ENCODE data around the gene RNF114.
"Not testable (repeated sequence)": the region's sequence is repeated elsewhere in the genome, so short reads cannot be mapped to it uniquely, and the experiment has no call there.

RNF114 gene

DNA sequence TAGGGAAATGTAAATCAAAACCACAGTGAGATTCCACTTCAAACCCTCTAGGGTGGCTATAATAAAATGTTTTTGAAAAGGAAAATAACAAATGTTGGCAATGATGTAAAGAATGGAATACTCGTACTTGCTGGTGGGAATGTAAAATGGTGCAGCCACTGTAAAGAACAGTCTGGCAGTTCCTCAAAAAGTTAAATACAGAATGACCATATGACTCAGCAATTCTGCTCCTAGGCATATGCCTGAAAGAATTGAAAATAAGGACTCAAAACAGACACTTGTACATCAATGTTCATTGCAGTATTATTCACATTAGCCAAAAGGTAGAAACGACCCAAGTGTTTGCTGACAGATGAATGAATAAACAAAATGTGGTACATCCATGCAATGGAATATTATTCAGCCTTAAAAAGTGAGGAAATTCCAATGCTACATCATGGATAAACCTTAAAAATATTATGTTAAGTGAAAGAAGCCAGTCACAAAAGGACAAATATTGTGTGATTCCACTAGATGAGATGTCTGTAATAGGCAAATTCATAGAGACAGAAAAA, 10.2 kb upstream of the RNF114 start:
- DNase-seq (ENCODE audit: low read depth in 4 of 4, low spot score in 1 of 4), result no peak

DNA sequence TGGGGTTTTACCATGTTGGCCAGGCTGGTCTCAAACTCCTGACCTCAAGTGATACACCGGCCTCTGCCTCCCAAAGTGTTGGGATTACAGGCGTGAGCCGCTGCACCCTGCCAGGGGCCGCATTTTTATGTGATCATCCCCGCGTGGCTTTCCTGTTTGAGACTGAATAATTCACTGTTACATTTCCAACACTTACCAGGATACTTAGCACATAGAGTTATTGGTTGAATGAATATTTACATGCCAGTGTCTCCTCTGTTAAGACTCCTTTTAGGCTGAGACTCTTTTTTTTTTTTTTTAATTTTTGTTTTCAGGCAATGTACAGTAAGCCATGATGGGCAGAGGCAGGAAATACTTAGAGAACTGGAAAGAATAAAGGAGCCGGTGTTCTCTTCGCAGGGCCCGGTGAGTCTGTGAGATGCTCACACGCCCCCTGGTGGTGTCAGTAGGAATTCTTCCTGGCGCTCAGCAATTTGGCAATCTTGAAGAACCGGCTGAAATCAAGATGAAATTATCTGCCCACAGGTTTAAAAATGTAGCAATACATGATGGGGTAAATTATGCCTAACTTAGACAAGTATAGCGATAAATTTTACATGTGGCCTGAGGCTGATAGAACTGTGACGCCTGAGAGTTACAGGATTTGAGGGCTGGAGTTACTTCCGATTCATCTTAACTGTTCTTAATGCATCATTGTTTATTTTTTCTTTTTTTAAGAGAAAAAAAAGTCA, 7.6 kb upstream of the RNF114 start:
- peak; percentile 63 to 75 (median 70) for DNase-seq (ENCODE audit: low read depth in 4 of 4, low spot score in 1 of 4)

DNA sequence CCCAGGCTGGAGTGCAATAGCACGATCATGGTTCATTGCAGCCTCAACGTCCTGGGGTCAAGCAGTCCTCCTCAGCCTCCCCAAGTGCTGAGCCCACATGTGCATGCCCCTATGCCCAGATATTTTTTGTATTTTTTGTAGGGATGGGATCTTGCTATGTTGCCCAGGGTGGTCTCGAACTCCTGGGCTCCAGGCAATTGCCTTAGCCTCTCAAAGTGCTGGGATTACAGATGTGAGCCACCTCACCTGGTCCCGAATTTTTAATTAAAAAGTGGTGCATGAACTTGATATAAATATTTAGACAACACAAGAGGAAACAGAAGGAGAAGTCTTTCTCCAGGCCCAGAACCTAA, 7.1 kb upstream of the RNF114 start:
- no peak for DNase-seq (ENCODE audit: low read depth in 4 of 4, low spot score in 1 of 4)

DNA sequence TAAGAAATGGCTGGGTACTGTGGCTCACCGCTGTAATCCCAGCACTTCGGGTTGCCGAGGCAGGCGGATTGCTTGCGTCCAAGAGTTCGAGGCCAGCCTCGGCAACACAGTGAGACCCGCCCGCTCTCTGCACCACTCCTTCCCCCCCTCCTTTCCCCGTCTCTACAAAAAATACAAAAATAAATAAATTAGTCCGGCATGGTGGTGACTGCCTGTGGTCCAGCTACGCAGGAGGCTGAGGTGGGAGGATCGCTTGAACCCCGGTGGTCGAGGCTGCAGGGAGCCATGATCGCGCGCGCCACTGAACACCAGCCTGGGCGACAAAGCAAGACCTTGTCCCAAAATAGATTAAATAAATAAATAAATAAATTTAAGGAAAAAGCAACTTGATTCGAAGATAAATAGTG, 448 bp upstream of the RNF114 start:
- DNase-seq (ENCODE audit: low read depth in 4 of 4, low spot score in 1 of 4), result no peak

DNA sequence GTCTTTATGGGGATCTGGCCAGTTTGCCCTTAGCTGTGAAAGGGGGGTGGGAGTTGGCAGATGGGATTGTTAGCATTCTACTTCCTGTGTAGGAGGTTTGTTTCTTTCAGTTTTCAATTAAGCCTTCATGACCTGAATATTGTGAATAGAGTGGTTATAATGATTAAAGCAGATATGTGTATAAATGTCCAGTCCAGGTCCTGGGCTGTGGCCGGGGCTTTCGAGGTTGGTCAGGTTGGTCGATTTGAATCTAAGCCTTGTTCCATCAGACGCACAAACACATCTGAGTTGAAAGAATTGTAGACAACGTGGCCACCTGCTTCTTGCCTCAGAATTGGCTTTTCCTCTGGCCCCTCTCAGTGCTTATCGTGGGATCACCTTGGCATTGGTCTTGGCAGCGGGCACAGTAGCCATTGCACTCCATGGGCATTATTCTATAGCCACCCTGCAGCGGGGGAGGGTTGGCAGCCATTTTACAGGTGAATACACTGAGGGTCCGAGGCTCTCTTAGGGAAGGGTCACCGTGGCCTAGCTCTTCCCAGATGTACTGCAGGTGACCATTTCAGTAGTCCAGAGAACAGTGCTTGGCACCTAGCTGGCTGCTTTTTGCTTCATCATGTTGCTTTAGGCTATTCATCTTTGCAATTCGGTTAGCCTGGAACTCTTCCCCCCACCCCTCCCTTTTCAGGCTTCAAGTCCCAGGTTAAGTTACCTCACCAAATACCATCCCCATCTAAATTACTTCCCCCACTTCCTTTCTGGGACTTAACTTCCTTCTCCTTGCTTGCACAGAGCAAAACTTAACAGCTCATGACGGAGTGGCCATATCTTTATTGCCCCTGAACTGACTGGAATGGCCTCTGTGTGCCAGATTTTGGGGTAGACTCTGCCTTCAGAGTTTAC, 1.1 kb downstream of the RNF114 start:
- DNase-seq (ENCODE audit: low read depth in 4 of 4, low spot score in 1 of 4), result no peak

DNA sequence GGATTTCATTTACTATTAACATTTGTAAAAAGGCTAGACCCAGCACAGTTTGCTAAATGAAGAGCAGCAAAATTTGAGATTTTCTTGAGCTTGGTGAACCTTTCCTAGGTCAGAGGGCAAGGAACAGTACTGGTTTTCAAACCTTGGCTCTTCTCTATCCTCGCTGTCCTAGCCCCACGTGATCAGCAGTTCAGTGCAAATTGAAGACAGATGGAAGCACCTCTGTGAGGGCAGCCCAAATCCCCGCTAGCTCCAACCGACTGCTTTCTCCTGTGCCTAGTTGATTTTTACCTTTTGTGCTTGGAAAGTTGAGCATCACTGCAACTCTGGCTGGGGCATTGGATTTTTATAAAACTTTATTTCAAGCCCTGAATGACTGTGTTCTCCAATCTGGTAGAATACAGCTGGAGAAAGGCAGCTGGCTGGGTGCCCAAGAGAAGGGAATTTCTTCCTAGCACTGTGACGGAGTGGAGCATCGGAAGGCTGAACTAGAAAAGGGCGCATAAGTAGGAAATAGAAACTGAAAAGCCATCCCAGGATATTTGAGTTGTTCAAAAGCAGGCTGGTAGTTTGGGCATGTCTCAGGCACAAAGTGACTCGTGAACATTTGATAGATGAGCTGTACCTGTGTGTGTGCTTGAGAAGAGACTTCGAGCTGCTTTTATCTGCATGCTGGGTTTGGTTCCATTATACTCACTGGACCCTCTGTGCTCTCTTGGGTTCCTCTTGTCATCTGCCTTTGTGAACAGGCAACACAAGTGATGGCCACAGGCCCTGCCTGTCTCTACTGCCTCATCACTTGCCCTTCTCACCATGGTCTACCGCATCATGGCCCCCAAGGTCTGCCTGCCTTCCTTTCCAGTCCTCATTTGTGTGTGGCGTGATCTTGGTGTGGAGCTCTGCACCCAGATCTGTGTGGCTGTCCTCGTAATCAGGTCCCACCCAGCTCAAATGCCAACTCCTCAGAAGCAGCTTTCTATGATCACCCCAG, 2.3 kb downstream of the RNF114 start:
- DNase-seq (ENCODE audit: low read depth in 4 of 4, low spot score in 1 of 4), result no peak

DNA sequence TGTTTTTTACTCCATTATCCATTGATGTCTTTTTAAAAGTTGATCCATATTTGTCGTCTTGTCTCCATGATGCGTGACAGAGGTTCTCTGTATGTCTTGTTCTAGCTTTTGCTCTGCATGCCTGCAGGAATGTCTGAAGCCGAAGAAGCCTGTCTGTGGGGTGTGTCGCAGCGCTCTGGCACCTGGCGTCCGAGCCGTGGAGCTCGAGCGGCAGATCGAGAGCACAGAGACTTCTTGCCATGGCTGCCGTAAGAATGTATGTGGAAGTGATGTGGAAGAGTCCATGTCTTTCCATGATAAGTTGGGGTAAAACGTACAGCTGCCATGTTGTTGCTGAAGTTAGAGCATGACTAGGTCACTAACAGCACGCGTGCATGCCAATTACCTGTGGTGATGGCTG, 5.3 kb downstream of the RNF114 start:
- no peak for DNase-seq (ENCODE audit: low read depth in 4 of 4, low spot score in 1 of 4)

DNA sequence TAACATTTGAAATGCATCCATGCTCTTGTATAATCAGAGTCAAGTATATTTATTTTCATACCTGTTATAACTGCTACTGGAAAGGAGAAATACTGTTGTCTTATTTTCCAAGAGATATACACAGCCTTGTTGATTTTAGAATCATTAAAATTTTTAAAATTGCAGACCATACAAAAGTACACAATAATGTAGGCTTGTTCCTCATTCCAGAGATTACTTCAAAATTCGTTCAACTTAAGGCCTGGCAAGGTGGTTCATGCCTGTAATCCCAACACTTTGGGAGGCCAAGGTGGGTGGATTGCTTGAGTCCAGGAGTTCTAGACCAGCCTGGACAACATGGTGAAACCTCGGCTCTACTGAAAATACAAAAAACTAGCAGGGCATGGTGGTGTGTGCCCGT, 6.1 kb downstream of the RNF114 start:
- no peak for DNase-seq (ENCODE audit: low read depth in 4 of 4, low spot score in 1 of 4)

DNA sequence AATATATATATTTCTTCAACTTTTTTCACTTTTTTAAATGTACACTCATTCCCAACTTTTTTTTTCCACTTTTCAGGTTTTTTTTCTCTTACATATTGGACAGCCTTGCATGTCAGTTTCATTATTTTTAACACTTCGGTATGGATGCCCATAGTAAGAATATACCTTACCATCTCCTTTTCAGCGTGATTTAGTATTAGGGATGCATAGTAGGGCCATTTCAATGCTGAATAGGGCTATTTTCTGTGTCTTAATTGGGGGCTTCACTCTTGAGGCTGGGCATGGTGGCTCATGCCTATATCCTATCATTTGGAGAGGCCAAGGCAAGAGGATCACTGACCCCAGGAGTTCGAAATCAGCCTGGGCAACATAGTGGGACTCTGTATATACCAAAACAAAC, 6.7 kb downstream of the RNF114 start:
- DNase-seq (ENCODE audit: low read depth in 4 of 4, low spot score in 1 of 4), result no peak

DNA sequence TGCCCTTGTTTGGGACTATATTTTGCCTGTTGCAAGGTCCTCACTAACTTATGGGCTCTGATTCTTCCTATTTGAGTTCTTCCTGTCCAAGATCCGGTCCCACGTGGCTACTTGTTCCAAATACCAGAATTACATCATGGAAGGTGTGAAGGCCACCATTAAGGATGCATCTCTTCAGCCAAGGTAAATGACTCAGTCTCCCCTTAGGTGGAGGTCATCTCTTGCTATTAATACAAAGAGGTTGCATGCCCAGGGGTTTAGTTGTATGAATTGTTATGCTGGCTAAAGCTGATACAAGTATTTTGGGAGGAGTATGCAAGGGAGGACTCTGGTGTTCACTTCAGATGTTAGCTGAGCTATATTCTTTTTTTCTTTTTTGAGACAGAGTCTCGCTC, 9.1 kb downstream of the RNF114 start:
- no peak for DNase-seq (ENCODE audit: low read depth in 4 of 4, low spot score in 1 of 4)

DNA sequence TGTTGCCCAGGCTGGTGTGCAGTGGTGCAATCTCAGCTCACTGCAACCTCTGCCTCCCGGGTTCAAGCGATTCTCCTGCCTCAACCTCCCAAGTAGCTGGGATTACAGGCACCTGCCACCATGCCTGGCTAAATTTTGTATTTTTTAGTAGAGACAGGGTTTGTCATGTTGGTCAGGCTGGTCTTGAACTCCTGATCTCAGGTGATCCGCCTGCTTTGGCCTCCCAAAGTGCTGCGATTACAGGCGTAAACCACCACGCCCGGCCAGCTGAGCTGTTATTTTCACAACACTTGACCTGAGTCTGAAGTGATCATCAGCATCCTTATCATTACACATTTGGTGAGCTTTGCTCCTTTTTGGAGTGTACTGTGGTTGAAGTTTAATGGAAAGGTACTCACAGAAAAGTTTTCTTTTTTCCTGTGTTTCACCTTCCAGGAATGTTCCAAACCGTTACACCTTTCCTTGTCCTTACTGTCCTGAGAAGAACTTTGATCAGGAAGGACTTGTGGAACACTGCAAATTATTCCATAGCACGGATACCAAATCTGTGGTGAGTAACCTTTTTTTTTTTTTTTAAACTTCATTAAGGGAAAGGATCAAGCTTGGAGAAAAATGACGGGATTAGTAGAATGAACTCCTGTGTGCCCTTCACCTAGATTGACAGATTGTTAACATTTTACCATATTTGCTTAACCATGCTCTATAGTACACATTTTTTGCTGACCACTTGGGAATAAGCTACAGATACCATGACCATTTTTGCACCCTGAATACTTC, 9.7 kb downstream of the RNF114 start:
- DNase-seq (ENCODE audit: low read depth in 4 of 4, low spot score in 1 of 4), result no peak

DNA sequence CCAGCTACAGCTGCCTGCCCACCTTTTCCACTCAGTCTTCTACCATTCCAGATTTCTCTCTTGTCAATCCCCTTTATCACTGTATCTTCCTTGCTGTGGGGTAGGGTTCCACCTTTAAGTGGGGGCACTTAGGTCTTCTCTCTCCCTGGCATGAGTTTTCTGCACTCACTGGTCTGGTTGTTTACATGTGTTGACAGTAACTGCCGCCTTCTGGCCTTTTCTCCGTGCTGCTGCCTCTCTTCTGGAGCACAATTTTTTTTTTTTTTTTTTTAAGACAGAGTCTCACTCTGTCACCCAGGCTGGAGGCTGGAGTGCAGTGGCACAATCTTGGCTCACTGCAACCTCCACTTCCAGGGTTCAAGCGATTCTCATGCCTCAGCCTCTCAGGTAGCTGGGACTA, 12.0 kb downstream of the RNF114 start:
- no peak for DNase-seq (ENCODE audit: low read depth in 4 of 4, low spot score in 1 of 4)

DNA sequence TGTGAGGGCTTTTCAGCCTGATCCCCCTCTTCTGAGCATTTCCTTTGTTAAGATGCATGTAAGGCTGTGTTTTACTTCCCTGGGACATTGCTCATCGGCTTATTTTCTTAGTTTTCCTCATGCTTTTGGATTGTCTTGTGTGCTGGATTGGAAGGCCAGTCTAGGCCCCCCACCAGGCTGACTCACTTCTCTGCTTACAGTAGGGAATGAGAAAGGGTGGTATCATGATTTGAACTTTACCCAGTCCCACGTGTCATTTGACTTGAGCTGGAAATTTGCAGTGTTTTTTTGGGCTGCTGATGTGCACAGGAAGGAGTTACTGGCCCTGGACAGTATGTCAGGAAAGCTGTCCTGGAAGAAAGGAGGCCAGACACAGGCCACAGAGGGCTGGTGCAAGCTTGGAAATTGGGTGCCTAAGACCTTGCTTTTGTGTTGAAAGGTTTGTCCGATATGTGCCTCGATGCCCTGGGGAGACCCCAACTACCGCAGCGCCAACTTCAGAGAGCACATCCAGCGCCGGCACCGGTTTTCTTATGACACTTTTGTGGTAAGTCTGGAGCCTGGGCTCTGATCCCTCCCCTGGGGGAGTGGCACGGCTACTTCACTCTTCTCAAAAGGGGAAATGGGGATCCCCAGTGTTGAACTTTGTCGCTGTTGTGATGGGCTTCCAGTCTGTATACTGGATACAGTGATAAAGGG, 12.8 kb downstream of the RNF114 start:
- DNase-seq (ENCODE audit: low read depth in 4 of 4, low spot score in 1 of 4), result no peak

DNA sequence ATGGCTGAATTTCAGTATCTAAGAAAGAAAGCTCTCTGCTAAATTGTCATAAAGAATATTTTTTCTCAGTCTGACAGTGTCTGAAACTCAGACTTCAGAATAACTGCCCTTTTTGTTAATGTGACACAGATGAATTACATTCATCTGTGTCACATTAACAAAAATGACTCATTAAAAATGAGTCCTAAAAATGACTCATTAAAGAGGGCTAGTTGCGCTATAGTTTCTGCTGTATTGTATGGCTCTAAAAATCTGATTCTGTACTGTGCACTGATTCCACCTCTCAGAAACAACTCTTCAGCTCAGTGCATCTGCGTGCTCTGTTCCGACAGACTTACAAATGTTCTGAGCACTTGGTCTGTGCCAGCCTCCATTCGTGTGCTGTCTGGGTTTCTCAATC, 15.0 kb downstream of the RNF114 start:
- no peak for DNase-seq (ENCODE audit: low read depth in 4 of 4, low spot score in 1 of 4)

DNA sequence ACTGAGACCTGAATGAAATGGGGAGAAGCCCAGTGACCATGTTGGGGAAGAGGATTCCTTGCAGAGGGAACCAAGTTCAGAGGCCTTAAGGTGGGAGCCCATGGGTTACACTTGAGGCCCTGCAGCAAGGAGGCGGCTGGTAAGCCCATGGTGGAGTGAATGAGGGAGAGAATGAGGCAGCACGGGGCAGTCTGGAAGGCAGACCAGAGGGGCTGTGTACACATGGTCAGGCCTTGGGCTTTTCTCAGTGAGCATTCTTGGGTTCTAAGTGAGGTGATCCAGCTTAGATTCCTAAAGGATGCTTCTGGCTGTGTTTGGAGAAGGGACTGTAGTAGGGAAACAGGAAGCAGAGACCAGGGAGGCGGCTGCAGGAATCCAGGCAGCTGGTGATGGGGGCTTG, 19.0 kb downstream of the RNF114 start:
- DNase-seq (ENCODE audit: low read depth in 4 of 4, low spot score in 1 of 4), result no peak

DNA sequence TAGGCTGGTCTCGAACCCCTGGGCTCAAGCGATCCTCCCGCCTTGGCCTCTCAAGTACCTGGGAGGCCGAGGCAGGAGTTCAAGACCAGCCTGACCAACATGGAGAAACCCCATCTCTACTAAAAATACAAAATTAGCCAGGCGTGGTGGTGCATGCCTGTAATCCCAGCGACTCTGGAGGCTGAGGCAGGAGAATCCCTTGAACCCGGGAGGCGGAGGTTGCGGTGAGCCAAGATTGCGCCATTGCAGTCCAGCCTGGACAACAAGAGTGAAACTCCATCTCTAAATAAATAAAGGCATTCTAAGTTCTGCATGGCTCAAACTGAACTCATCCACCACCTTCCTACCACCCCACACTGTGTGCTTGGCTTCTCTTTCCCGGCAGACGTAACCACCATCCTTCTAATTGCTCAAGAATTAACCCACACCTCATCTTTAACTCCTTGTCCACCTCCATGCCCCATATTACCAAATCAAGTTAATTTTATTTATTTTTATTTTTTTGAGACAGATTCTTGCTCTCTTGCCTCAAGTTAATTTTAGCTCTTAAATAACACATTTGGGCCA, 19.7 kb downstream of the RNF114 start:
- not testable (repeated sequence) for DNase-seq (ENCODE audit: low read depth in 4 of 4, low spot score in 1 of 4)

DNA sequence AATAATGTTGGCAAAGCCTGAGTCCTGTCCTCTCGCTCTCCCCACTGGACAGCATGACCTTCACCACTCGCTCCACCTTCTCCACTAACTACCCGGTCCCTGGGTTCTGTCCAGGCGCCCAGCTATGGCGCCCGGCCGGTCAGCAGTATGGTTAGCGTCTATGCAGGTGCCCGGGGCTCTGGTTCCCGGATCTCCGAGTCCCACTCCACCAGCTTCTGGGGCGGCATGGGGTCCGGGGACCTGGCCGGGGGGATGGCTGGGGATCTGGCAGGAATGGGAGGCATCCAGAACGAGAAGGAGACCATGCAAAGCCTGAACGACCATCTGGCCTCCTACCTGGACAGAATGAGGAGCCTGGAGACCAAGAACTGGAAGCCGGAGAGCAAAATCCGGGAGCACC, 20.5 kb downstream of the RNF114 start:
- no peak for DNase-seq (ENCODE audit: low read depth in 4 of 4, low spot score in 1 of 4)

DNA sequence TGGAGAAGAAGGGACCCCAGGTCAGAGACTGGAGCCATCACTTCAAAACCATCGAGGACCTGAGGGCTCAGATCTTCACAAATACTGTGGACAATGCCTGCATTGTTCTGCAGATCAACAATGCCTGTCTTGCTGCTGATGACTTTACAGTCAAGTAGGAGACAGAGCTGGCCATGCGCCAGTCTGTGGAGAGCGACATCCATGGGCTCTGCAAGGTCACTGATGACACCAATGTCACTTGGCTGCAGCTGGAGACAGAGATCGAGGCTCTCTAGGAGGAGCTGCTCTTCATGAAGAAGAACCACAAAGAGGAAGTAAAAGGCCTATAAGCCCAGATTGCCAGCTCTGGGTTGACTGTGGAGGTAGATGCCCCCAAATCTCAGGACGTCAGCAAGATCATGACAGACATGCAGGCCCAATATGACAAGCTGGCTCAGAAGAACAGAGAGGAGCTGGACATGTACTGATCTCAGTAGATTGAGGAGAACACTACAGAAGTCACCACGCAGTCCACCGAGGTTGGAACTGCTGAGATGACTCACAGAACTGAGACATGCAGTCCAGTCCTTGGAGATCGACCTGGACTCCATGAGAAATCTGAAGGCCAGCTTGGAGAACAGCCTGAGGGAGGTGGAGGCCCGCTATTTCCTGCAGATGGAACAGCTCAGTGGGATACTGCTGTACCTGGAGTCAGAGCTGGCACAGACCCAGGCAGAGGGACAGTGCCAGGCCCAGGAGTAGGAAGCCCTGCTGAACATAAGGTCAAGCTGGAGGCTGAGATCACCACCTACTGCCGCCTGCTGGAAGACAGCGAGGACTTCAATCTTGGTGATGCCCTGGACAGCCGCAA, 21.1 kb downstream of the RNF114 start:
- not testable (repeated sequence) for DNase-seq (ENCODE audit: low read depth in 4 of 4, low spot score in 1 of 4)
